HEK293T (cell line): ENCODE results near the gene ZNF516.

Experiments
- FOXK2 ChIP-seq: fragments of 450-650 bp; IDR thresholded peaks from 2 replicates; pipeline ENCODE4 v1.6.1; 2016; ENCODE audit warnings: mild to moderate bottlenecking
- FOXM1 ChIP-seq: fragments of 450-650 bp; IDR thresholded peaks from 2 replicates; pipeline ENCODE4 v1.6.1; 2017; ENCODE audit warnings: mild to moderate bottlenecking, borderline replicate concordance
- L3MBTL2 ChIP-seq: fragments of 450-650 bp; conservative IDR thresholded peaks from 2 replicates; pipeline ENCODE4 v1.6.1; 2016; ENCODE audit warnings: mild to moderate bottlenecking
- LEF1 ChIP-seq: fragments of 450-650 bp; IDR thresholded peaks from 2 replicates; pipeline ENCODE4 v1.6.1; 2017; ENCODE audit warnings: mild to moderate bottlenecking, borderline replicate concordance
- SUZ12 ChIP-seq: fragments of 450-650 bp; IDR thresholded peaks from 2 replicates; pipeline ENCODE4 v1.6.1; 2016; ENCODE audit warnings: mild to moderate bottlenecking

- TF ChIP-seq FOXK2, result no peak
- TF ChIP-seq LEF1, result no peak
- no peak for TF ChIP-seq L3MBTL2
- TF ChIP-seq SUZ12, result no peak
- no peak for TF ChIP-seq FOXM1
These were observed 10.2 kb downstream of the ZNF516 start for GRCh38 chr18:76484749-76485387.
